Calu3 (cell line): ENCODE data around the gene ZFTA. TPM values are rescaled to one million over a fixed set of nuclear protein-coding genes. Genes with fewer than 3 reads are reported as not detected.

ENCODE experiments used
- Bru-seq: library from RNA; stranded (reverse); fragments of 400-500 nt; gene quantifications from one replicate; lab custom pipeline; 2021; lab: Mats Ljungman, UMichigan
- BruChase-seq, 2 experiments: library from RNA; stranded (reverse); fragments of 400-500 nt; gene quantifications; one replicate each; lab custom pipeline; 2021; lab: Mats Ljungman, UMichigan
- BruUV-seq: library from RNA; stranded (reverse); fragments of 400-500 nt; replicated peaks from 2 replicates; lab custom pipeline; 2021; lab: Mats Ljungman, UMichigan
- CTCF ChIA-PET: fragments of 300-600 bp; sonication (Branson Sonifier 250); formaldehyde crosslinking; loops from one replicate; lab custom pipeline; 2022; ENCODE audit warnings: antibody characterized with exemption; lab: Charles Lee
- DNase-seq: peaks from one replicate; pipeline ENCODE4 v3.0.0; 2022
- H3K27ac Mint-ChIP-seq: one replicate; pipeline ENCODE4 v1.8.0; 2022; ENCODE audit warnings: mixed read lengths; ENCODE audit not compliant: unreplicated experiment
- H3K27me3 Mint-ChIP-seq: one replicate; pipeline ENCODE4 v1.8.0; 2022; ENCODE audit warnings: mixed read lengths; ENCODE audit not compliant: unreplicated experiment
- H3K36me3 Mint-ChIP-seq: one replicate; pipeline ENCODE4 v1.8.0; 2022; ENCODE audit warnings: mild to moderate bottlenecking, moderate library complexity, mixed read lengths; ENCODE audit not compliant: insufficient read depth, unreplicated experiment
- H3K4me1 Mint-ChIP-seq: one replicate; pipeline ENCODE4 v1.8.0; 2022; ENCODE audit warnings: mild to moderate bottlenecking, low read depth, mixed read lengths; ENCODE audit not compliant: unreplicated experiment
- H3K4me3 Mint-ChIP-seq: one replicate; pipeline ENCODE4 v1.8.0; 2022; ENCODE audit warnings: mild to moderate bottlenecking, low read depth, moderate library complexity, mixed read lengths; ENCODE audit not compliant: unreplicated experiment
- H3K9me3 Mint-ChIP-seq: one replicate; pipeline ENCODE4 v1.8.0; 2022; ENCODE audit warnings: low read depth, mixed read lengths; ENCODE audit not compliant: unreplicated experiment
- intact Hi-C: fragments of 100-400 bp; cut with micrococcal nuclease; formaldehyde crosslinking; loops from one replicate; pipeline ENCODE4 v1.10.0; 2022; ENCODE audit not compliant: unreplicated experiment
- long read RNA-seq: library from polyadenylated mRNA; stranded (forward); transcript quantifications from one replicate; pipeline ENCODE4 v2.0.0, GENCODE V29; 2022
- total RNA-seq: library from RNA; stranded (reverse); gene quantifications from 2 replicates; pipeline ENCODE4 v1.2.3, GENCODE V29; 2022
- TF ChIP-seq, protein P1 (sequence below): fragments of 200-600 bp; IDR thresholded peaks from one replicate; pipeline ENCODE4 v1.8.0; 2022; ENCODE audit warnings: antibody characterized with exemption; ENCODE audit not compliant: unreplicated experiment

Gene ZFTA
- total RNA-seq (12.1 and 13.0 TPM in 2 replicates), Bru-seq, nascent RNA (percentile 56 among the genes with signal in this experiment), BruChase-seq, experiment 1, labeled RNA remaining after a 6-hour chase (percentile 63 among the genes with signal in this experiment), BruChase-seq, experiment 2, labeled RNA remaining after a 2-hour chase (percentile 85 among the genes with signal in this experiment)
- long read RNA-seq, partial matches to known transcripts = 0 of 6 reads
- long read RNA-seq, other reads (novel, unspliced or antisense) = 6 of 6 reads

DNA sequence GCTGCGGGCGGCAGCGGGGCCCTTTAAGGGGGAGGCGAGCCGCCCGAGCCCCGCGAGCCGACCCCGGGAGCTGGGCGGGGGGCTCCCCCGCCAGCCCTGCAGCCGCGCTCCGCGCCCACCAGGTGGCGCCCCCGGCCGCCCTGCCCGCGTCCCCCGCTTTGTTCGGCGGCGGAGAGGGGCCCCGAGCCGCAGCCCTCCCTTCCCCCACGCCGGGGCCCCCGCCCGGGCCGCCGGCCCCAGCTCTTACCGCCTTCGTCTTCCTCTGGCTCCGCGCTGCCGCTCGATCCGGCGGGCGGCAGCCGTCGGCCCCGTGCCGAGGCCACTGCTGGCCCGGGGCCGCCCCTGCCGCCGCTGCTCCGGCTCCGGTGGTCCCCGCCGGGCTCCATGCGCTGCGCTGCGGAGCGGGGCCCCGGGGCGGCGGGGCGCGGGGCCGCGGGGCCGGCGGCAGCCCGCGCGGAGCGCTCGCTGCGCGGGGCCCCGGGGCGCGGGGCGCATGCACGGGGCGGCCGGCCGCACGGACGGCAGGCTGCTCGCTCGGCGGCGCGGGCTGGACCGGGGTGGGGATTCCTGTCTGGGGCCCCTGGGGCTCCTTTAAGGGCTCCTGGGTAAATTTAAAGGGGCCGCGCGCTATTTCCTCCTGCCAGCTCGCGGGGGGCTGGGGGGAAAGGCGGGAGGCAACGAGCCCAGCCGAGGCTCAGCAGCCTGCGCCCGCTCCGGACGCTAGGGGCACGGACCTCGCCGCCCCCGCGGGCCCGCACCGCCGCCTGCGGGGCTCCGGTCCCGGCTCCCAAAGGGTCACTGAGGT, at the start of gene ZFTA:
ZFTA (minus strand) TSS at position 539 of the 805 bp plus-strand sequence; CDS start at position 386, 153 bp downstream.
- Mint-ChIP-seq H3K27me3 (peaks cover 27% of the 10 kb centered on the region), H3K9me3 (no peaks in the 10 kb centered on the region), H3K36me3 (peaks cover 16% of the 10 kb centered on the region), H3K27ac (peak within 1 kb of the TSS; percentile 86), H3K4me3 (peak within 1 kb of the TSS; percentile 93), H3K4me1 (peaks cover 18% of the 10 kb centered on the region)
- intact Hi-C loops = no loop called here
- BruUV-seq = no TSS peak
- CTCF ChIA-PET = interaction anchor here (0.6 to 1.7 kb wide), 6 partner anchors 11 to 179 kb away, joined by 4 to 7 read pairs (median 5); no protein-coding TSS in a partner anchor
- DNase-seq = peak; percentile 74
- TF ChIP-seq, protein P1, sequence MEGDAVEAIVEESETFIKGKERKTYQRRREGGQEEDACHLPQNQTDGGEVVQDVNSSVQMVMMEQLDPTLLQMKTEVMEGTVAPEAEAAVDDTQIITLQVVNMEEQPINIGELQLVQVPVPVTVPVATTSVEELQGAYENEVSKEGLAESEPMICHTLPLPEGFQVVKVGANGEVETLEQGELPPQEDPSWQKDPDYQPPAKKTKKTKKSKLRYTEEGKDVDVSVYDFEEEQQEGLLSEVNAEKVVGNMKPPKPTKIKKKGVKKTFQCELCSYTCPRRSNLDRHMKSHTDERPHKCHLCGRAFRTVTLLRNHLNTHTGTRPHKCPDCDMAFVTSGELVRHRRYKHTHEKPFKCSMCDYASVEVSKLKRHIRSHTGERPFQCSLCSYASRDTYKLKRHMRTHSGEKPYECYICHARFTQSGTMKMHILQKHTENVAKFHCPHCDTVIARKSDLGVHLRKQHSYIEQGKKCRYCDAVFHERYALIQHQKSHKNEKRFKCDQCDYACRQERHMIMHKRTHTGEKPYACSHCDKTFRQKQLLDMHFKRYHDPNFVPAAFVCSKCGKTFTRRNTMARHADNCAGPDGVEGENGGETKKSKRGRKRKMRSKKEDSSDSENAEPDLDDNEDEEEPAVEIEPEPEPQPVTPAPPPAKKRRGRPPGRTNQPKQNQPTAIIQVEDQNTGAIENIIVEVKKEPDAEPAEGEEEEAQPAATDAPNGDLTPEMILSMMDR = peak; percentile 83

DNA sequence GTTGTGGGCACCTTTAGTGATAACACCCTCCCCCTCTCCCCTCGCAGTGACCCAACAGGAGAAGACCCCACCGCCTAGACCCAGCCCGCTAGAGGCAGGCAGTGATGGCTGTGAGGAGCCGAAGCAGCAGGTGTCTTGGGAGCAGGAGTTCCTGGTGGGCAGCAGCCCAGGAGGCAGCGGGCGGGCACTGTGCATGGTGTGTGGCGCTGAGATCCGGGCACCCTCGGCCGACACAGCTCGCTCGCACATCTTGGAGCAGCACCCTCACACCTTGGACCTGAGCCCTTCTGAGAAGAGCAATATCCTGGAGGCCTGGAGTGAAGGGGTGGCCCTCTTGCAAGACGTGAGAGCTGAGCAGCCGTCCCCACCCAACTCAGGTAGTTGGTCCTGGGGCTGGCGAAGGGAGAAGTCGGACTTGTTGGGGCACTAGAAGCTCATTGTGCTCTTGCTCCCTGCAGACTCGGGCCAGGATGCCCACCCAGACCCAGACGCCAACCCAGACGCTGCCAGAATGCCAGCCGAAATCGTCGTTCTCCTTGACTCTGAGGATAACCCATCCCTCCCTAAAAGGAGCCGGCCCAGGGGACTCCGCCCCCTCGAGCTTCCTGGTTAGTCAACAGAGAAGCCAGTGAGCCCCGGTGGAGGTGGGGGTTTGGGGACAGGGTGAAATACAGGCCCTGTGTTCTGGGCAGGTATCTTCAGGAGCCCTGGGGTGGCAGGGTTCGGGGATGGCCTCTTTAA, 49.4 kb upstream of the ZFTA start:
- H3K4me1 Mint-ChIP-seq = peaks cover 21% of the 10 kb centered on the region
- TF ChIP-seq, protein P1 = no peak
- H3K9me3 Mint-ChIP-seq = no peaks in the 10 kb centered on the region
- no peaks in the 10 kb centered on the region for H3K27me3 Mint-ChIP-seq
- no peak overlapping the region for H3K4me3 Mint-ChIP-seq
- BruUV-seq = no TSS peak
- no peak for DNase-seq
- peaks cover 62% of the 10 kb centered on the region for H3K36me3 Mint-ChIP-seq
- no peak overlapping the region for H3K27ac Mint-ChIP-seq
- CTCF ChIA-PET = no interaction called here
- intact Hi-C loops = no loop called here

DNA sequence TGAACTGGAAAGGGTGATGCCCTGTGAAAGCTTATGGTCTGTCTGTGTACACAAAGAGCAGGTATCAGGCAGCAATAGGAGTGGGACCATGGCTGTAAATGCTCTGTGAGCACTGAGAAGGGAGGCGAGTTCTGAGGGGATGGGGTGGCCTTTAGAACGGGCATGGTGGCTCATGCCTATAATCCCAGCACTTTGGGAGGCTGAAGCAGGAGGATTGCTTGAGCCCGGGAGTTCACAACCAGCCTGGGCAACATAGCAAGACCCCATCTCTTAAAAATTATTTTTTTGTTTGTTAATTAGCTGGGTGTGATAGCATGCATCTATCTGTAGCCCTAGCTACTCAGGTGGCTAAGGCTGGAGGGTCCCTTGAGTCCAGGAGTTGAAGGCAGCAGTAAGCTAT, 48.2 kb upstream of the ZFTA start:
- Mint-ChIP-seq H3K27ac (no peak overlapping the region), H3K4me1 (peaks cover 21% of the 10 kb centered on the region), H3K9me3 (no peaks in the 10 kb centered on the region), H3K36me3 (peaks cover 58% of the 10 kb centered on the region), H3K27me3 (no peaks in the 10 kb centered on the region), H3K4me3 (no peak overlapping the region)
- DNase-seq = no peak
- intact Hi-C loops = no loop called here
- CTCF ChIA-PET = interaction anchor here (0.6 kb wide), 1 partner anchor 97 kb away, joined by 3 read pairs; no protein-coding TSS in a partner anchor
- no TSS peak for BruUV-seq
- TF ChIP-seq, protein P1 = no peak

DNA sequence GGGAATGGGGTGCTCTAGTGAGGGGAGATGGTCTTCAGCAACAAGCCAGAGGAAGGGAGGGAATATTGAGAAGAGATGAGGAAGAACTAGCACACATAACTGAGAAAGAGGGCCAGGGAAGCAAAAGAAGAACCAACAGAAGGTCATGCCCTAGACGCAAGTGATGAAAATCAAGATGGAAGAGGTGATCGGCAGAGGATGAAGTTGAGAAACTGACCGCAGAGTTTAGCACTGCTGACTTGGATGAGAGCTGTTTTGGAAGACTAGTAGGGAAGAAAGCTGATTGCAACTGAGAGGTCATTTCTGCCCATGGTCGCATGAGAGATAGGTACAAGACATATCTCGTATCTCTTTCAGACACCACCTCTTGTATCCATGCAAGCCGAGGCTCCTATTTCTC, 47.6 kb upstream of the ZFTA start:
- Mint-ChIP-seq H3K27ac (no peak overlapping the region), H3K4me1 (peaks cover 26% of the 10 kb centered on the region), H3K4me3 (no peak overlapping the region), H3K27me3 (no peaks in the 10 kb centered on the region), H3K36me3 (peaks cover 56% of the 10 kb centered on the region), H3K9me3 (no peaks in the 10 kb centered on the region)
- CTCF ChIA-PET = interaction anchor here (0.6 kb wide), 1 partner anchor 97 kb away, joined by 3 read pairs; no protein-coding TSS in a partner anchor
- no peak for DNase-seq
- no TSS peak for BruUV-seq
- TF ChIP-seq, protein P1 = no peak
- intact Hi-C loops = no loop called here
